Neuronal stem cell (in vitro differentiated cells): ENCODE data around the gene STAB2.

Experiments used
- DNase-seq: peaks from one replicate; pipeline ENCODE4 v3.0.0-alpha.2; 2013; ENCODE audit warnings: low spot score
- H2AFZ ChIP-seq: one replicate; pipeline ENCODE4 v1.6.1; 2013; ENCODE audit warnings: mild to moderate bottlenecking, low read length, inconsistent platforms
- H2AK5ac ChIP-seq: 2 replicates; pipeline ENCODE4 v1.6.1; 2013; ENCODE audit warnings: low read depth, mild to moderate bottlenecking, inconsistent platforms, low read length, moderate library complexity, mixed read lengths
- H2BK120ac ChIP-seq: 2 replicates; pipeline ENCODE4 v1.6.1; 2013; ENCODE audit warnings: low read depth, mild to moderate bottlenecking, inconsistent platforms, low read length, moderate library complexity, mixed read lengths
- H2BK12ac ChIP-seq: one replicate; pipeline ENCODE4 v1.6.1; 2013; ENCODE audit warnings: low read length, inconsistent platforms
- H2BK15ac ChIP-seq: 2 replicates; pipeline ENCODE4 v1.6.1; 2013; ENCODE audit warnings: mild to moderate bottlenecking, low read length, inconsistent platforms, mixed read lengths
- H2BK5ac ChIP-seq: one replicate; pipeline ENCODE4 v1.6.1; 2013; ENCODE audit warnings: inconsistent platforms, mild to moderate bottlenecking, low read length, moderate library complexity
- H3K14ac ChIP-seq: one replicate; pipeline ENCODE4 v1.6.1; 2013; ENCODE audit warnings: low read length, inconsistent platforms
- H3K18ac ChIP-seq: 2 replicates; pipeline ENCODE4 v1.6.1; 2013; ENCODE audit warnings: low read length, inconsistent platforms
- H3K23ac ChIP-seq: 2 replicates; pipeline ENCODE4 v1.6.1; 2013; ENCODE audit warnings: low read depth, mild to moderate bottlenecking, mixed read lengths, low read length, inconsistent platforms; ENCODE audit not compliant: poor library complexity
- H3K27ac ChIP-seq: replicated peaks from 3 replicates; pipeline ENCODE4 v1.5.1; 2013; ENCODE audit warnings: low read length, inconsistent platforms
- H3K27me3 ChIP-seq, 3 experiments: 2 replicates each; pipeline ENCODE4 v1.6.1; 2013; ENCODE audit warnings: low read length in 3 of 3, mild to moderate bottlenecking in 2 of 3, inconsistent platforms in 1 of 3, low read depth in 1 of 3, mixed read lengths in 1 of 3, moderate library complexity in 1 of 3; ENCODE audit not compliant: control insufficient read depth in 3 of 3, insufficient read depth in 3 of 3
- H3K36me3 ChIP-seq, 2 donors: replicated peaks in 1 of 2; 2 replicates each; pipeline ENCODE4 v1.6.1; 2013; ENCODE audit warnings: low read length in 2 of 2; ENCODE audit not compliant: control insufficient read depth in 2 of 2, insufficient read depth in 2 of 2
- H3K4ac ChIP-seq: 2 replicates; pipeline ENCODE4 v1.6.1; 2013; ENCODE audit warnings: inconsistent platforms, mild to moderate bottlenecking, low read length, moderate library complexity
- H3K4me1 ChIP-seq, 2 donors: 1 replicate in 1 of 2; 2 replicates in 1 of 2; pipeline ENCODE4 v1.6.1; 2013; ENCODE audit warnings: low read length in 2 of 2, low read depth in 1 of 2; ENCODE audit not compliant: control insufficient read depth in 2 of 2, insufficient read depth in 1 of 2
- H3K4me2 ChIP-seq: one replicate; pipeline ENCODE4 v1.6.1; 2013; ENCODE audit warnings: mild to moderate bottlenecking, low read length, inconsistent platforms; ENCODE audit not compliant: insufficient read depth, poor library complexity, severe bottlenecking
- H3K4me3 ChIP-seq, 2 donors: 2 replicates each; pipeline ENCODE4 v1.5.1; 2013; ENCODE audit warnings: low read length in 2 of 2, mild to moderate bottlenecking in 2 of 2, inconsistent platforms in 1 of 2, moderate library complexity in 1 of 2
- H3K79me1 ChIP-seq: one replicate; pipeline ENCODE4 v1.6.1; 2013; ENCODE audit warnings: low read depth, mild to moderate bottlenecking, inconsistent platforms, low read length, moderate library complexity
- H3K9ac ChIP-seq: one replicate; pipeline ENCODE4 v1.6.1; 2013; ENCODE audit warnings: mild to moderate bottlenecking, low read depth, low read length, inconsistent platforms; ENCODE audit not compliant: poor library complexity
- H3K9me3 ChIP-seq, 2 donors: replicated peaks in 1 of 2; 2 replicates each; pipeline versions ENCODE3 to v1.6.1; 2013; ENCODE audit warnings: low read length in 2 of 2, mild to moderate bottlenecking in 2 of 2, inconsistent platforms in 1 of 2, low read depth in 1 of 2, mixed read lengths in 1 of 2, moderate library complexity in 1 of 2; ENCODE audit not compliant: control insufficient read depth in 2 of 2, insufficient read depth in 1 of 2
- H4K8ac ChIP-seq: one replicate; pipeline ENCODE4 v1.6.1; 2013; ENCODE audit warnings: low read depth, mild to moderate bottlenecking, inconsistent platforms, low read length, moderate library complexity
- H4K91ac ChIP-seq: one replicate; pipeline ENCODE4 v1.6.1; 2013; ENCODE audit warnings: low read length, low read depth, mild to moderate bottlenecking, inconsistent platforms; ENCODE audit not compliant: poor library complexity
- WGBS, 2 donors: extraction: QIAGEN DNeasy Blood & Tissue Kit; methylation state at CpG; one replicate each; pipeline ENCODE4 v1.1.7; 2013; ENCODE audit warnings: missing lambda C conversion rate in 2 of 2, mixed read lengths in 1 of 2; ENCODE audit not compliant: insufficient read length in 2 of 2, insufficient replicate concordance in 1 of 2; ENCODE audit errors: extremely low coverage in 2 of 2; 5-methylcytosine and 5-hydroxymethylcytosine counted together

Gene STAB2

DNA sequence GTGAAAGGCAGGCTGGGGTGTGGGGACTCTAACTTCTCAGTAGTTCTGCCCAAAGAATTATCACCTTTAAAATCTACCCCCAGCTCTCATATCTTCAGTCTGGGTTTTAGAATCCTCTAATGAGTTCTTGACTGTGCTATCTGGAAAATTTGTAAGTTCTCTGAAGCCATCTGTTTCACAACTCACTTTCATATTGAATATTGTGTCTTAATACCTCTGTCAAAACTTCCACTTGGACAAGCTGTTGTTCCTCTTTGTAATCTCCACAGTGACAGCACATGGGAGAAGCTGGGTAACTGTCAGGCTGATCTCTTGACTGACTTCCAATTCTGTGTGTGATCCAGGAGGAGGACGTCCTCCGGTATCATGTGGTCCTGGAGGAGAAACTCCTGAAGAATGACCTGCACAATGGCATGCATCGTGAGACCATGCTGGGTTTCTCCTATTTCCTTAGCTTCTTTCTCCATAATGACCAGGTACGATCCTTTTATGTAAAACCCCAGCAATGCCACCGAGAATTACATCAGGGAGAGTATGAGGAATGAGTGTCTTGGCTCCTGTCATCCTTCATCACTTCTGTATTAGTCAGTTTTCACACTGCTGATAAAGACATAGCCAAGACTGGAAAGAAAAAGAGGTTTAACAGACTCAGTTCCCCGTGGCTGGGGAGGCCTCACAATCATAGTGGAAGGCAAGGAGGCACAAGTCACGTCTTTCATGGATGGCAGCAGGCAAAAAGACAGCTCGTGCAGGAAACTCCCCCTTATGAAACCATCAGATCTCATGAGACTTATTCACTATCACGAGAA is 111.9 kb downstream of the STAB2 start:
- DNase-seq: no peak
- no peak overlapping the region for H3K4ac ChIP-seq
- H3K4me3 ChIP-seq: no peak overlapping the region
- H3K79me1 ChIP-seq: no peaks in the 10 kb centered on the region
- H4K91ac ChIP-seq: no peak overlapping the region
- no peak overlapping the region for H2AK5ac ChIP-seq
- H2BK15ac ChIP-seq: no peak overlapping the region
- H2AFZ ChIP-seq: no peak overlapping the region
- H3K36me3 ChIP-seq: no peaks in the 10 kb centered on the region
- no peaks in the 10 kb centered on the region for H3K4me1 ChIP-seq
- H3K27ac ChIP-seq: no peak overlapping the region
- H2BK5ac ChIP-seq: no peak overlapping the region
- H3K23ac ChIP-seq: no peak overlapping the region
- H2BK120ac ChIP-seq: no peak overlapping the region
- no peak overlapping the region for H3K14ac ChIP-seq
- no peak overlapping the region for H3K9ac ChIP-seq
- H2BK12ac ChIP-seq: no peak overlapping the region
- no peaks in the 10 kb centered on the region for H3K9me3 ChIP-seq
- no CpG with 5 or more reads among the region's 9 CpGs for WGBS, 2 donors
- no peak overlapping the region for H4K8ac ChIP-seq
- H3K27me3 ChIP-seq: peaks cover 0 to 14% (median 1%) of the 10 kb centered on the region in 3 experiments
- no peak overlapping the region for H3K18ac ChIP-seq
- H3K4me2 ChIP-seq: no peak overlapping the region

DNA sequence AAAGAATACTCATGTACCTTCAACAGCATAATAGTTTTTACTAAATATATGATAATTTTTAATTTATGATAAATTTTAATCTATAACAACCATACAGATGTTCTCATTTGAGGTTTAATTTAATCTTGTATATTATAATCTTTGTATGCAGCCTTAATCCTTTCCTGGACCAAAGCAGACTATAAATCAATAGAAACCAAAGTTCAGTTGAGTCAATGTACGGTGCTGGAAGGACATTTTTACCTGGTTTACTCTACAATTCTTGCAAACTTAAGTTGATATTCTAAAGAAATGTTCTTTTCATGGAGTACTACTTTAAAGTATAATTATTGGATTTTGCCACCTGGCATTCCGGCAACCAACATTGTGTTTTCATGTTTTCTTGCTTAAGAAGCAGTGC is 118.0 kb downstream of the STAB2 start:
- Histone ChIP-seq H3K27me3 (peaks cover 0 to 2% (median 0%) of the 10 kb centered on the region in 3 experiments), H2AK5ac (no peak overlapping the region), H2BK15ac (no peak overlapping the region), H3K23ac (no peak overlapping the region), H3K36me3 (no peaks in the 10 kb centered on the region), H3K4me3 (no peak overlapping the region), H4K8ac (no peak overlapping the region), H3K9ac (no peak overlapping the region), H3K4me2 (no peak overlapping the region), H4K91ac (no peak overlapping the region), H3K4me1 (no peaks in the 10 kb centered on the region), H3K4ac (no peak overlapping the region), H2BK120ac (no peak overlapping the region), H2BK5ac (no peak overlapping the region), H3K14ac (no peak overlapping the region), H2AFZ (no peak overlapping the region), H2BK12ac (no peak overlapping the region), H3K18ac (no peak overlapping the region), H3K79me1 (no peaks in the 10 kb centered on the region), H3K9me3 (peaks cover 0 to 4% of the 10 kb centered on the region in 2 donors), H3K27ac (no peak overlapping the region)
- WGBS, 2 donors: no CpG with 5 or more reads among the region's 2 CpGs
- DNase-seq: no peak

DNA sequence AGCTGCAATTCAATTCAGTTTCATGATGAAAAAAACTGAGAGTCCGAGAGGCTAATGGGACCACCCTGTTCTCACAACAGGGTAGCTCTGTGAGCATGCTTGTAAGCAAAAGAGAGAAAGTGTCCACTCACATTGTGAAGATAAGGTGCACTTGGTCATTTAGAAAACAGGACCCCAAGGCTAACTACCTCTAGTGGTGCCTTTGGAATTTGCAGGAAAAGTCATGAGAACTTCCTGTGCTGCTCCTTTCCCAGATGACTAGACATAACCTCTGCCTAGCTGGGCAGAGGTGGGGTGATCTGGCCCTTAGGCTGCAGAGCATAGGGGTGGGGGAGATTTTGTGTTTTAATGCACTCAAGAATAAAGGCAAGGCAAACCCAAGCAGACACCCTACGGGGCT is 118.9 kb downstream of the STAB2 start:
- no peak overlapping the region for H2AFZ ChIP-seq
- no peak overlapping the region for H3K14ac ChIP-seq
- H2BK12ac ChIP-seq: no peak overlapping the region
- H3K4me3 ChIP-seq: no peak overlapping the region
- H3K23ac ChIP-seq: no peak overlapping the region
- no peak overlapping the region for H4K8ac ChIP-seq
- H2BK15ac ChIP-seq: no peak overlapping the region
- H2BK120ac ChIP-seq: no peak overlapping the region
- no peak overlapping the region for H2AK5ac ChIP-seq
- peaks cover 0 to 4% of the 10 kb centered on the region in 2 donors for H3K9me3 ChIP-seq
- no peak overlapping the region for H3K4me2 ChIP-seq
- no peak overlapping the region for H3K27ac ChIP-seq
- no peak overlapping the region for H3K4ac ChIP-seq
- peaks cover 0 to 2% (median 0%) of the 10 kb centered on the region in 3 experiments for H3K27me3 ChIP-seq
- H3K36me3 ChIP-seq: no peaks in the 10 kb centered on the region
- no peaks in the 10 kb centered on the region for H3K4me1 ChIP-seq
- no peak overlapping the region for H4K91ac ChIP-seq
- no peak overlapping the region for H3K18ac ChIP-seq
- no peak overlapping the region for H3K9ac ChIP-seq
- DNase-seq: no peak
- WGBS, 2 donors: no CpG with 5 or more reads among the region's 2 CpGs
- H2BK5ac ChIP-seq: no peak overlapping the region
- no peaks in the 10 kb centered on the region for H3K79me1 ChIP-seq

DNA sequence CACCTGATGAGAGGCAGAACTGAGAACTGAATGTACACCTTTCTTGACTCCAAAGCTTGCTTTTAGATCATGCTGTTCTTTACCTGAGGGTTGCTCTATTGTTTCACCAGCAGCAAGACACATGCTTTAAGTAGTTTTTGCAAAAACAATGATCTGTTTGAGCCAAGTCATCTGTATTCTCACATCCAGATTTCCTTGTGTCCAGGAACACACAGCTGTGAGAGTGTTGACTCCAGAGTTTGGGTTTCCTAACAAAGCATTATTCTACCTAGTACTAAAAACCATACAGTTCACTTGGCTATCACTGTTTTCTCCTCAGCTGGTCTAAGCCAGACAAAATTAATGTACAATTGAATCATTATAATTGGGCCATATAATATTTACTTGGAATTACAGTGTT is 120.4 kb downstream of the STAB2 start:
- Histone ChIP-seq H3K4me3 (no peak overlapping the region), H3K36me3 (no peaks in the 10 kb centered on the region), H4K91ac (no peak overlapping the region), H3K14ac (no peak overlapping the region), H4K8ac (no peak overlapping the region), H3K27ac (no peak overlapping the region), H3K4me2 (no peak overlapping the region), H3K9ac (no peak overlapping the region), H3K9me3 (peaks cover 0 to 4% of the 10 kb centered on the region in 2 donors), H3K79me1 (peaks cover 2% of the 10 kb centered on the region), H3K23ac (no peak overlapping the region), H3K4me1 (no peaks in the 10 kb centered on the region), H2AK5ac (no peak overlapping the region), H3K27me3 (peaks cover 0 to 2% (median 0%) of the 10 kb centered on the region in 3 experiments), H2BK120ac (no peak overlapping the region), H2BK12ac (no peak overlapping the region), H2BK15ac (no peak overlapping the region), H2AFZ (no peak overlapping the region), H3K18ac (no peak overlapping the region), H2BK5ac (no peak overlapping the region), H3K4ac (no peak overlapping the region)
- no peak for DNase-seq
